Stomach (tissue), 4 donors: ENCODE measurements around the gene MAGI1.

ENCODE experiments used
- POLR2A ChIP-seq, 4 donors: fragments of 450-650 bp; IDR thresholded peaks; one replicate each; pipeline ENCODE4 v1.6.1; 2016; ENCODE audit warnings: antibody characterized with exemption in 4 of 4, control low read depth in 2 of 4, mild to moderate bottlenecking in 1 of 4, moderate library complexity in 1 of 4
- POLR2AphosphoS5 ChIP-seq, 3 donors: sonication (generic); formaldehyde crosslinking; IDR thresholded peaks; one replicate each; pipeline ENCODE4 v1.6.1; 2016; ENCODE audit warnings: antibody characterized with exemption in 3 of 3
- TF ChIP-seq, protein P1 (sequence below), 7 experiments: fragments of 450-650 bp in 4 of 7; fragments of 200-600 bp in 3 of 7; sonication (generic) in 3 of 7; IDR thresholded peaks; one replicate each; pipeline ENCODE4 v1.5.1; 2016 to 2019; ENCODE audit warnings: antibody characterized with exemption in 7 of 7, control low read depth in 2 of 7, mild to moderate bottlenecking in 1 of 7

DNA sequence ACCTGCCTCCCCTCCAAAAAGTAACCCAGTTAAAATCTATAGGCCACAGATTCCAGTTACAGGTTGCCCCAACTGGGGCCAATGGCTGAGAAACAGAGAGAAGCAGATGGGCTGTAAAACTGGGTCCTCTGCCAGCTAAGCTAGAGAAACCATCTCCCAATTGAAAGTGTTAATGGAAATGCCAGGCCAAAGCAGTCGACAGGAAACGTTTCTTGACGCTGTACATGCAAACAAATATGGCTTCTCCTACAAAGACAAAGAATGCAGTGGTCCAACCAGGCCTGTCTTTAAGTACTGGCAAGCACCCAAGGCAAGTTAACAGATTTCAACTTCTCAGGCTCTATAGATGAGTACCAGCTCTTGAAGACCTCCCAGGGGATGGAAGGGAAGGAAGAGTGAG lies 71.3 kb downstream of the MAGI1 start:
- TF ChIP-seq POLR2A (IDR thresholded peaks at IDR 0.05) (no peak), POLR2AphosphoS5 (IDR thresholded peaks at IDR 0.05) (no peak)
- TF ChIP-seq, protein P1, sequence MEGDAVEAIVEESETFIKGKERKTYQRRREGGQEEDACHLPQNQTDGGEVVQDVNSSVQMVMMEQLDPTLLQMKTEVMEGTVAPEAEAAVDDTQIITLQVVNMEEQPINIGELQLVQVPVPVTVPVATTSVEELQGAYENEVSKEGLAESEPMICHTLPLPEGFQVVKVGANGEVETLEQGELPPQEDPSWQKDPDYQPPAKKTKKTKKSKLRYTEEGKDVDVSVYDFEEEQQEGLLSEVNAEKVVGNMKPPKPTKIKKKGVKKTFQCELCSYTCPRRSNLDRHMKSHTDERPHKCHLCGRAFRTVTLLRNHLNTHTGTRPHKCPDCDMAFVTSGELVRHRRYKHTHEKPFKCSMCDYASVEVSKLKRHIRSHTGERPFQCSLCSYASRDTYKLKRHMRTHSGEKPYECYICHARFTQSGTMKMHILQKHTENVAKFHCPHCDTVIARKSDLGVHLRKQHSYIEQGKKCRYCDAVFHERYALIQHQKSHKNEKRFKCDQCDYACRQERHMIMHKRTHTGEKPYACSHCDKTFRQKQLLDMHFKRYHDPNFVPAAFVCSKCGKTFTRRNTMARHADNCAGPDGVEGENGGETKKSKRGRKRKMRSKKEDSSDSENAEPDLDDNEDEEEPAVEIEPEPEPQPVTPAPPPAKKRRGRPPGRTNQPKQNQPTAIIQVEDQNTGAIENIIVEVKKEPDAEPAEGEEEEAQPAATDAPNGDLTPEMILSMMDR (IDR thresholded peaks at IDR 0.05): no peak
